Suppressor macrophage treated with lipopolysaccharide for 1 hour (primary cell): Measurements from ENCODE around the gene PPP1R9B.
A peak's percentile ranks its signal among the peaks of the same experiment; 100 is the strongest.

Source experiments
- DNase-seq, 3 donors: peaks; one replicate each; pipeline ENCODE4 v3.0.0-alpha.2; 2020 to 2022

Gene PPP1R9B

DNA sequence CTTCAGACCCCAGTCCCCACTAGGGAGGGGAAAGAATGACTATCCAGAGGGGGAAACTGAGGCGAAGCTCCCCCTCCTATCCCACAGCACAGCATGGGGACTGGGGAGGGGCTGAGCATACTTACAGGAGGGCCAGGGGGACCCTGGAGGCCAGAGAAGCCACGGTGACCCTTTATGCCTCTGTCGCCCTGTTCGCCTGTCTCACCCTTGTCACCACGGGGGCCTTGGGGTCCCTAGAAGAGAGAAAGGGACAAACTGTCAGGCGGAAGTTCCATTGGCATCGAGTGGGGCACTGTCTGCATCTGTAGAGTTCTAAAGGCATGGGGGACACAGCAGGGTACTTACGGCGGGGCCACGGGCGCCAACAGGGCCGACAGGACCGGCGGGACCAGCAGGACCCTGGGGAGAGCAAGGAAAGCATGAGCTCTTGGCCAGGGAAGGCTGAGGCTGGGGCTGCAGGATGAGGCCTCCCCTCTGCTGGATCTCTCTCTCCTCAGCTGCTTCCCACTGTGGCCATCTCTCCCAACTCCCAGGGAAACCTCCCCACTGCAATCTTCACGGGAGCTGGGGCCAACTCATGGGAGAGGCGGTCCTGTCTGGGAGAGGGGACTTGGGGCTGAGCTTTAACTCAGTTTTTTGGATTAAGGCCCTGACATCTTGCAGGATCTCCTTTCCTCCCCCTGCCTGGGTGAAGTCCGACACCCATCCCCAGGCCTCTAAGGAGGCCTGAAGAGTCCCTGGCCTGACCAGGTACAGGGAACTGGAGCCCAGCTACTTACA, 37.5 kb upstream of the PPP1R9B start:
- DNase-seq = no peak

DNA sequence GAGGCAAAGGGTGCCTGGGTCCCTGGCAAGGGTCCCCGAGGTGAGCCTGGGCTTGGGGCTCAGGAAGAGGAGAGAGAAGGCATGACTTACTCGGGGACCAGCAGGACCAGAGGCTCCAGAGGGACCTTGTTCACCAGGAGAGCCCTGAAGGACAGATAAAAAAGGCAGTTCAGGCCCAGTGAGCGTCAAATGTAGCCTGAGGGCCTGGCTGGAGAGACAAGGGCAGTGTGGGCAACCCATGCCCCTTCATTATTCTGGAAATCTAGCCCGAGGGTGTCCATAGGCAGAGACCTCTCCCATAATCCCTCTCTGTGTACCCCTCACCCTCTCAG, 36.9 kb upstream of the PPP1R9B start:
- DNase-seq = no peak

DNA sequence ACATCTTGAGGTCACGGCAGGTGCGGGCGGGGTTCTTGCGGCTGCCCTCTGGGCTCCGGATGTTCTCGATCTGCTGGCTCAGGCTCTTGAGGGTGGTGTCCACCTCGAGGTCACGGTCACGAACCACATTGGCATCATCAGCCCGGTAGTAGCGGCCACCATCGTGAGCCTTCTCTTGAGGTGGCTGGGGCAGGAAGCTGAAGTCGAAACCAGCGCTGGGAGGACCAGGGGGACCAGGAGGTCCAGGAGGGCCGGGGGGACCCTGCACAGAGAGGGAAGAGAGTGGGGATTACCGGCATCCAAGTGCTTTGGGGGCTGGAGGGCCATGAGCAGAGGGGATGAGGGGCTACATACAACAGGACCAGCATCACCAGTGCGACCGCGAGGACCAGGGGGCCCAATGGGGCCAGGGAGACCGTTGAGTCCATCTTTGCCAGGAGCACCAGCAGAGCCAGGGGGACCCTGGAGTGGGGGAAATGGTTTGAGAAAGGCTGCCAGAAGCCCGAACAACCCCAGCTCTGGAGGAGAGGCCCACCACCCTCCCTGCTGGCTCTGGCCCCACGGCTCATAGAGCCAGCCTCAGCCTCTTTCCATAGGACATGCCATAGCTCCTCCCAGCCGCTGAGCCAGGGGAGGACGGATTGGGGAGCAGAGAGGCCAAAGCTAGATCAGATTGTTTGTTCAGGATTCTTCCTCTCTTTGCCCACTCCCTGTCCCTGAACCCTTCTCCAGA, 36.4 kb upstream of the PPP1R9B start:
- no peak for DNase-seq

DNA sequence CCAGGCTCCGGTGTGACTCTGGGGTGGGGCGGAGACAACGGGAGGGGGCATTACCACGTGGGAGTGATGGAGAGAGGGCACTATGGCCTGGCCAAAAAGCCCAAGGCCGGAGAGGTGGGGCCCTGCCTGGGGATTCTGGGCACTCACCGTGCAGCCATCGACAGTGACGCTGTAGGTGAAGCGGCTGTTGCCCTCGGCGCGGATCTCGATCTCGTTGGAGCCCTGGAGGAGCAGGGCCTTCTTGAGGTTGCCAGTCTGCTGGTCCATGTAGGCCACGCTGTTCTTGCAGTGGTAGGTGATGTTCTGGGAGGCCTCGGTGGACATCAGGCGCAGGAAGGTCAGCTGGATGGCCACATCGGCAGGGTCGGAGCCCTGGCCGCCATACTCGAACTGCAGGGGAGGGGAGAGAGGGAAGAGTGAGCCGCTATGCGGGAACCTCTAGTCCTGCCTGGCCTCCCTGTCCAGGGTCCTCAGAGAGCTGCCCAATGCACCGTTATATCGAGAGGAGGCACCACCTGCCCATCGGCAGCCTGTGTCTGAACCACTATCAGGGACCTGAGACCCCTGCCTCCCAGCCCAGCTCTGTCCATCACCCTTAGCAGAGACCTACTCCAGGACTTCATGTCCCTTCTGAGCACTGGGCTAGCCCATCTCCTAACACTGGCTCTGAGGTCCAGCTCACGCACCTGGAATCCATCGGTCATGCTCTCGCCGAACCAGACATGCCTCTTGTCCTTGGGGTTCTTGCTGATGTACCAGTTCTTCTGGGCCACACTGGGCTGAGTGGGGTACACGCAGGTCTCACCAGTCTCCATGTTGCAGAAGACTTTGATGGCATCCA, 35.4 kb upstream of the PPP1R9B start:
- DNase-seq = no peak

DNA sequence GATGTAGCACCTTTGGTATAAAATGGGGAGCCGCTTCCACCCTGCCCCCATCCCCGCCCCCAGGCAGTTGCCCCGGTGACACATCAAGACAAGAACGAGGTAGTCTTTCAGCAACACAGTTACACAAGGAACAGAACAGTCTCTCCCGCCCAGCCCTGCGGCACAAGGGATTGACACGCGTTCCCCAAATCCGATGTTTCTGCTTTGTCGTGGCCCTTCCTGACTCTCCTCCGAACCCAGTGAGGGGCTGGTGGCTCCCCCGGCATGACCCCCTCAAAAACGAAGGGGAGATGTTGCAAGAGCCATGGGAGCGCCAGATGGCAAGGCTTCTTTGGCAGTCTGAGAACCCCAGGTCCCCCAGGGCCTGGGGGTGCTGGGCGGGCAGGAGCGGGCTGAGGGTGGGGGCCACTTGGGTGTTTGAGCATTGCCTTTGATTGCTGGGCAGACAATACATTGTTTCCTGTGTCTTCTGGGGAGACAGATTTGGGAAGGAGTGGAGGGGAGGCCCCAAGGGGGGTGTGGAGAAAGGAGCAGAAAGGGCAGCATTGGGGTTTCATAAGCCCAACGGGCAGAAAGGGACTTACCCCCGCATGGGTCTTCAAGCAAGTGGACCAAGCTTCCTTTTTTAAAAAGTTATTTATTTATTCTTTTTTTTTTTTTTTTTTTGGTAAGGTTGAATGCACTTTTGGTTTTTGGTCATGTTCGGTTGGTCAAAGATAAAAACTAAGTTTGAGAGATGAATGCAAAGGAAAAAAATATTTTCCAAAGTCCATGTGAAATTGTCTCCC, 34.3 kb upstream of the PPP1R9B start:
- peak; percentile 59 to 70 (median 66) for DNase-seq

DNA sequence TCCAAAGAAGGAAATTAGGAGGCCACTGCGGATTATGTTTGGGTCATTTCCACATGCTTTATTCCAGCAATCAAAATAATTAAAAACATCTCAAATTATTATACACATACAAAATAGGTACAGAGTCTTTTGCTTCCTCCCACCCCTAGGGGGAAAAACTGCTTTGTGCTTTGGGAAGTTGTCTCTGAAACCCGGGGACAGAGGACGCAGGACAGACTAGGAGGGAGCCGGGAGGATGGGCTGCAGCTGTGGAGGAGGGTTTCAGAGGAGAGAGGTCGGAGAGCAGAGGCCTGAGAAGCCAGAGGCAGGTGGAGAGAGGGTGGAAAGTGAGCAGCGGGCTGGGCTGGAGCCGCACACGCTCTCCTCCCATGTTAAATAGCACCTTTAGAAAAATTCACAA, 33.6 kb upstream of the PPP1R9B start:
- DNase-seq = no peak

DNA sequence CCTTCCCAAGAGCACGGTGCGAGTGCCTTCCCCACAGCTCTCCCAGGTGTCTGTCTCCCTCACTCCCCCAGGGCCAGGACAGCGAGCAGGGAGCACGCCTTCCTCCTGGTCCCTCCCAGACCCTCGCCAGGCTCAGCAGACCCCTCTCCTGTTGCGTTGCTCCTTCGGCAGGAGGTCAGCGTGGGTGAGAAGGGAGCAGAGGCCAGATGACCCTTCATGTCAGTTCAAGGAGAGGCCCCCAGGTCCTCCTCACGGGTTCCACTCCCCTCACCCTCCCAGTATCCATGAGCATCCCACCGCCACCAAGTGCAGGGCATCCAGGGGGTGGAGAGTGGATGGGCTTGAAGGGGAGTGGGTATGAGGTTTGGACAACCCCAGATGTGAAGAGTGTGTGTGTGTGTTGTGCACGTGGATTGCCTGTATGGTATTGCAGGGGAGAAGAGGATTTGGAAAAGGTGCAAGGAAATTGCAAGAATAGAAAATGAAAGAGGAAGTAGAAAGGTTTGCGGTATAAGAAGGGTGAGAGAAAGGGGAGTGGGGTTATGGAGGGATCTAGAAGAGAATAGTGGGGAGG, 33.0 kb upstream of the PPP1R9B start:
- peak in 2 of 3 donors; percentile 31 to 39 for DNase-seq

DNA sequence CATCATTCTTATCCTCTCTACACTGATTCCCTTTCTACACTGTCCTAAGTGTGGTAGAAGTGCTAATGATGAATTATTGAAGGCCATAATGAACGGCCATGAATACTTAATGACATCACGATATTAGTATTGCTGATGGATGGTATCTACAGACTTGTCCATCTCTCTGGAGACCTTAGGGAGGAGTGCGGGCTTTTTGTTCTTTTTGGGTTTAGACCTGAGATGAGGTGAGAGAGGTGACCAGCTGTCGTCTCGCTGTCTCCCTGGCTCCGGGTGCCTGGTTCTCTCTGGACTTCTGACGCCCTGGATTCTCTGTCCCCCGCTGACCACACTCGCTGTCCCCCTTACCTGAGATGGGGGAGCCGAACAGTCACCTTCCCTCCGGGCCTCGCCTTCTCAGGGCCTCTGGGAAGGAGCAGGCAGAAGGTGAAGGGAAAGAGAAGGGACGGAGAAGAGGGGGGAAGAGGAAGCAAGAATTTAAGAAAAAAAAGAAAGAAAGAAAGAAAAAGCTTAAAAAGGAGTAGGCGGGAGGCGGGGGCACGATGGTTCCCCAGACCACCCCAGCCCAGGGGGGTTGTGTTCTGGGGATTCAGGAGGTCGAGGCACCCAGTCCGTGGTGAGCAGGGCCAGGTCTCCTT, 32.4 kb upstream of the PPP1R9B start:
- no peak for DNase-seq

DNA sequence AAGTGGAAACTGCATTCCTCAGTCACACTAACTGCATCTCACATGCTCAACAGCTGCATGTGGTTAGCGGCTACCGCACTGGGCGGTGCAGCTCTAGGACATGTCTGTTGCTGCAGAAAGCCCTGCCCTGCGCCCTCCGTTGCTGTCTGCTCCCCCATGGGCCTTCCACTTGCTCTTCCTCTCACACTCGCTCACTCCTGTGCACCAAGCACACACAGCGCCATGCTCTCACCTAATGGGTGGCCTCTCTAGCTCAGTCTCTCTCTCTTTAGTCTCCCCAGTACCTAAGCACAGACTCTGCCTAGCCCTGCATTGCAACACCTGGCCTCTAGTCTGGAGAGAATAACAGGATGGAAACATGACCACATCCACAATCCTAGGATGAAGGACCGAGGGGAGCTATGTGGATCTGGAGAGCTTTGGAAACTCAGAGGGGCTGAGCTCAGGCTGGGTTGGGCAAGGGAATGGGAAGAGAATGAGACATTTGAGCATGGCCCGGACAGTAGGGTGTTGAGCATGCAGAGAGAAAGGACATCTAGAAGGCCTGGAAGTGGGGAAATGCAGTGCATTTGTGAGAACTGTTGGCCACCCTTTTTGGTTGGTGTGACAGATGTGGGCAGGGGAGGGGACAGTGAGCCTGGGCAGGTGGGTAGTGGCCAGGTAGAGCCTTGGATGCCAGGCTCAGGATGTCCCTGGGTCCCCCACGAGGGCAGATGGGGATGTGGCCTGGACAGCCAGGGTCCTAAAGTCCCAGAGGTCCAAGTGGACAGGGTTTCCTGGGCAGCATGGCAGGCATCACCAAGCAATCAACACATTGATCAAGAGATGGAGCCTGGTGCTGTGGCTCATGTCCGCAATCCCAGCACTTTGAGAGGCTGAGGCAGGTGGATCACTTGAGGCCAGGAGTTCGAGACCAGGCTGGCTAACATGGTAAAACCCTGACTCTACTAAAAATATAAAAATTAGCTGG, 31.4 kb upstream of the PPP1R9B start:
- DNase-seq = no peak

DNA sequence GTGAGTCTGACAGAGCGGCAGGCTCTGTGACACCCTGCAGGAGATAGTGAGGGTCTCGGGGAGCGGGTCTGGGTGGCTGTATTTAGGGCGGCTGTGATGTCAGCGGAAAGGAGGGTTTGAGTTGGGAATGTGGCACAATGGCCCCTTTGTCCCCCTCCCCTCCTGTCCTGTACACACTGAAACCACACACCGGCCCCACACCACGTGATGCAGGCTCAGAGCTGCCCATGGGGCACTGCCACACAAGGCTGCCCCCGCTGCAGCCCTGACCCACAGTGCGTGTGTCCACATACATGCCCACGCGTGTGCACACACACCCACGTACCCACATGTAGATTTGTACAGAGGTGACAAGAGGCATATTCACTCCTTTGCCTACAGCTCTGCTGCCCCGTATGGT, 30.7 kb upstream of the PPP1R9B start:
- DNase-seq = no peak

DNA sequence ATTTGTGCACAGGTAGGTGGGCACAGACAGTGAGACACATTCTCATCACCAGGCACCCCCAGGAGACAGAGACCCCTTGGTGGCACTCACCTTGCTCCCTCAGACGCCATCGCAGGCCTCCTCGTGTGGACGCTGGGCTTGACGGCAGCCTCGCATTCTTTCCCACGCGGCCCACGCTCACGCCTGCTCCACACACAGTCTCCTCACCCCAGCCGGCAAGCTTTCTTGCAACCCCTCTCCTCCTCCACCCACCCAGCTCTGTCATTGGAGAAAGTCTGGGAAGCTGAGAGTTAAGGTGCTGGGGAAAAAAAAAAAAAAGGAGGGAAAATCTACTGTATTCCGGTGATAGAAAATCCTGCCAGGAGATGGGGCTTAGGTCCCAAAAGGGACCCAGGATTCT, 30.1 kb upstream of the PPP1R9B start:
- no peak for DNase-seq

DNA sequence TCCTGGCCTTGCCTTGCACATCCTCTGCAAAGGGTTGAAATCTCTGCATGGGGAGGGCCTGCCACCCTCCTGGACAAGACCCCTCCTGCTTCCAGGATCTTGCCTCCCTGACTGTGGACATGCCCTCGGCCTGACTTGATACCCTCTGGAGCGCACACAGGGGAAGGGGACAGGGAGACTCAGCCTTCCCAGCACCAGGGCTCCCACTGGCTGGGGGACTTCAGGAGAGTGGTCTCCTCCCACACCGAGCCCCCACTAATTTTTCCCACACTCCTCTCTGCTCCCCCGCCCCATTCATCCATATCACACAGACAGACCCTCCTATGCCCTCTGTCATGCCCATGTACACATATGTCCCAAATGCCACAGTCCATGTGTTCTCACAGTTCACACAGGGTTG, 29.6 kb upstream of the PPP1R9B start:
- no peak for DNase-seq

DNA sequence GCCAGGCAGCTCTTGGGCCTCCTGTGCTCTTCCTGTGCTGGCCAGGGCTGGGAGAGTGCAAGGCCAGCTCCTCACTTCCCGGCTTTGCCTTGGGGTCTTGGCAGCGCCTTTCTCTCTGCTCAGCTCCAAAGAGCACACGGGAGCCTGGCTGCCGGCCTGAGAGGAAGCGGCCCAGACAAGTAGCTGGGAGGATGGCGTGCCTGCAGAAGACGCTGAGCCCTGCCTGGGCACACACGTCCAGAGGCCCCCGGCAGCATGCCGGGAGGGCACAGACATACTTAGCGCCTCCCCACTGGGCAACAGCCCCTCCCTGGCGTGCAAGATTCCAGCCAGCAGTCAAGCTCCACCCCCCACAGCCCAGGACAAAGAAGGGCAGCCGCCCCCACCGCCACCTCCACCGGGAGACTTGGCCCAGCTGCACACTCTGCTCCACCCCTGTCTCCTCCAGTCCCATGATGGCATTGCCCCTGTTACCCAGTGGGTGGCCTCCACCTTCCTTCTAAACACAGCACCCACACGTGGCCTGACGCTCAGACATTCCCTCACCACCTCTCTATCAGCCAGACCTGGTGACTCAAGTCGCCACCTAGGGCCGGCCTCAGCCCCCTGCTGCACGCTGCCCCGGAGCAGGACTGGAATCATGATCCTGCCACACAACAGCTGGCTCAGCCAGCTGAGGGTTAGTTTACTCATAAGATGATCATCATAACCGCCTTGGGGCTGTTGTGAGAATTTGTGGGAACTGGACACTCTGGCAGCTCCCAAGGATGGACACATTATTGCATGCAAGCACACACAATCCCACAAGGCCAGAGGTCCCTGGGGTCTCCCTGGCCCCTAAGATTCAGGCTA, 27.7 kb upstream of the PPP1R9B start:
- peak; percentile 64 to 75 (median 67) for DNase-seq

DNA sequence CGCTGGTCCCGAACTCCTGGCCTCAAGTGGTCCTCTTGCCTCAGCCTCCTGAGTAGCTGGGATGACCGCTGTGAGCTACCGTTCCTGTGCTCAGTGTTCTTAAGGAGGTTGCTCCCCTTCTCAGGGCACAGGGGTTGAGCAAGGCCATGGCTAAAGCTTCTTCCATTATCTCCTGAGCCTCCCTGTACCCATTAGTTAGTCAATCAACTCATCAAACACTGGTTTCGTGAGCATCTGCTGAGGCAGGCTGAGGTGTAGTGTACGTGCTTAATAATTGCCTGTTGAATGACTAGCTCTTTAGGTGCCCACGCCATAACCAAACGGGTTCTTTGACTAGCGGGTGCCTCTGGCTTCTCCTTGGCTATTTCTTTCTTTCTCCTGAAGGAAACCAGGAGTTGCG, 27.0 kb upstream of the PPP1R9B start:
- DNase-seq = no peak

DNA sequence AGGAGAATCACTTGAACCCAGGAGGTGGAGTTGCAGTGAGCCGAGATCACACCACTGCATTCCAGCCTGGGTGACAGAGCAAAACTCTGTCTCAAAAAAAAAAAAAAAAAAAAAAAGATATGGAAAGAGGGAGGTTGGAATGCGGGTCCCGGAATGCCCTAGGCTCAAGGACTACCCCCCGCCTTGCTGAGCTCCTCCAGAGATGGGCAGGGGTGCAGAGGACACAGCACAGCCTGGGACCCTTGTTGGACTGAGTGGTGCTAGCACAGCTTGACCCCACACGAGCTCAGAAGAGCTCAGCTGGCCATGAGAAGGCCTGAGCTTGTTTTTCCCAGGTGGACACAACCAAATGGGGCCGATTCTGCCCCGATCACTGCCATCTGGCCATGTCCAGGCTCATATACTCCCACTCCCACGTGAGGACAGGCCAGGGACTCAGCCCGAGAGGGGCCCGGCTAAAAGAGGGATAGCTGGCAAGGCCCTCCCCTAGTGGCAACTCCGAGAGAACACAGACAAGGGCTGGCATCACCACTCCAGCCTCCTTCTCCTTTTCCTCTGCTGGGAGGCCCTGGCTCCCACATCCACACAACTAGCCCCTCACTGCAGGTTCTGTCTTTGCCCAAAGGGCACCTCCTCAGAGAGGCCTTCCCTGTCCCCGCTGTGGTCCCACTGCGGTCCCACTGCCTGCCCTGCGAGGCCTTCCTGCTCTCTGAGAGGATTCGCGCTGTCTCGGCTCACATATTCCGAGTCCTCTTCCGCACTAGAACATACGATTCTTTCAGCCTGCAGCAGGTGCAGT, 26.3 kb upstream of the PPP1R9B start:
- DNase-seq = no peak

DNA sequence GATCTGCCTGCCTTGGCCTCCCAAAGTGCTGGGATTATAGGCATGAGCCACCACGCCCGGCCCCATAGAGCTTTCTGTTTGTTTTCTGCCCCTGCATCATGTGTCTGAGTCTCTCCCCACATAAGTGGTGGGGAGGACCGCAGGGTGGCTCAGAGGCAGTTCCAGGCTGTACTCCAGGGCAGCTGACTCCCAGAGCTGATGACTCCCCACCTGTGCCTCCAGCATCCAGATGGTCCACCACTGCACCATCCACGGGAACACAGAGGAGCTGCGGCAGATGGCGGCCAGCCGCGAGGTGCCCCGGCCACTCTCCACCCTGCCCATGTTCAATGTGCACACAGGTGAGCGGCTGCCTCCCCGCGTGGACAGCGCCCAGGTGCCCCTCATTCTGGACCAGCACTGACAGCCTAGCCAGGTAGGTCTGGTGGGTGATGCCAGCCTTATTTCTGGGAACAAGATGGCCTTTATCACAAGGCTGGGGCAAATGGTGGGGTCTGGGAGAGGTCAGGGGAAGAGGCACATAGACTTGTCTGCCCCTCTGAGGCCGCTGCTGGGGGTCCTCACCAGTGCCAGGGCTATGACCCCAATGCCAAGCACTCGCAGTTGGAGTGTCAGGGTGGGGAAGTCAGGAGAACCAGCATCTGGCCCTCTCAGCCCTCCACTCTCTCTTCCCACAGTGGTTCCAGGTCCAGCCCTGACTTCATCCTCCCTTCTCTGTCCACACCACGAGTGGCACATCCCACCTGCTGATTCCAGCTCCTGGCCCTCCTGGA, 24.7 kb upstream of the PPP1R9B start:
- no peak for DNase-seq

DNA sequence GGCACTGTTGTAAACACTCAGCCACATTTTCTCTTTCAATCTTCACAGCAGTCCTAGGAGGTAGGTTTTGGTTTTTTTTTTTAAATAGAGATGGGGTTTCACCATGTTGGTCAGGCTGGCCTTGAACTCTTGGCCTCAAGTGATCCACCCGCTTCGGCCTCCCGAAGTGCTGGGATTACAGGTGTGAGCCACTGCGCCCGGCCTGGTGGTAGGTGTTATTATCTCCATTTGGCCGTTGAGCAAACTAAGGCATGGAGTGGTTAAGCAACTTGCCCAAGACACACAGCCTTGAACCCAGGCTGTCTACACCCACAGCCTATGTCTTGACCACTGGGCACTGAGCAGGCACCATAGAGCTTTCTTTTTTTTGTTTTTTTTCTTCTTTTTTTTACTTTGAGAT, 24.0 kb upstream of the PPP1R9B start:
- no peak for DNase-seq

DNA sequence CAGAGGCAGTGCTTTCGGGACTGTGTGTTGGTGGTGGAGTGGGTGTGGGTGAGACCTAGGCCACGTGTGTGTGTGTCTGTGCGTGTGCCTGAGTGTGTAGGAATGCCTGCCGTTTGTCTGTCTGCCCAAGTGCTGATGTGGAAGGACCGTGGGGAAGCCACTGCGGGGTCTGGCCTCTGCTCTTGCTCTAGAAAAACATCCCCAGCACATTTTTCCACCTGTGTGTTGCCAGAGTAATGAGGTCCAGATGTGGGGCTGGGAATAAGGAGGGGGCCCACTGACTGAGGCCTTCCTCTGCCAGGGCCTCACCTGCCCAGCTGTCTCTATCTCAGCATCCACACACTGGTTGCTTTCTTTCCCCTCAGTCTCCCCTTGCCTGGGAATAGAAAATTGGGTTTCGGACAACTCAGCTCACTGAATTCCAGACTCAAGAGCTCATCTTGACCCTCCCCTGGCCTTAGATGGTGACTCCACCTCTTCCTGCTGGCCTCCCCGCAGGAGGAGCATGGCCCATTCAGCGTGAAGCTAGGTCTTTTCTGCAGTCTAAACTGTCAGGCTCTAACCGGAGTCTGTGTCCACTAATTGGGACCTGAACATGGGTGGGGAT, 23.0 kb upstream of the PPP1R9B start:
- no peak for DNase-seq
